MCF 10A (cell line): ENCODE results near the gene NKTR. TPM values are rescaled to one million over a fixed set of nuclear protein-coding genes. Genes with fewer than 3 reads are reported as not detected.

Experiments used
- BruUV-seq: library from RNA; stranded (reverse); fragments of 400-500 nt; replicated peaks from 2 replicates; lab custom pipeline; 2021; lab: Mats Ljungman, UMichigan
- CTCF ChIA-PET: fragments of 300-600 bp; sonication (Branson Sonifier 250); formaldehyde crosslinking; extraction: SDS; loops from one replicate; lab custom pipeline; 2021; ENCODE audit warnings: antibody characterized with exemption, inconsistent platforms; lab: Yijun Ruan, JAX
- POLR2A ChIA-PET: fragments of 300-600, 350-650 bp; sonication (Branson Sonifier 250); formaldehyde crosslinking; extraction: SDS; loops from one replicate; lab custom pipeline; 2020; ENCODE audit warnings: antibody characterized with exemption, inconsistent platforms; lab: Yijun Ruan, JAX
- DNase-seq: peaks from one replicate; pipeline ENCODE4 v3.0.0-alpha.2; 2018; ENCODE audit not compliant: unreplicated experiment
- H3K27ac Mint-ChIP-seq: one replicate; pipeline ENCODE4 v1.8.0; 2022; ENCODE audit warnings: mild to moderate bottlenecking, low read depth, mixed read lengths; ENCODE audit not compliant: unreplicated experiment
- H3K27me3 Mint-ChIP-seq: one replicate; pipeline ENCODE4 v1.8.0; 2022; ENCODE audit warnings: mixed read lengths; ENCODE audit not compliant: insufficient read depth, unreplicated experiment
- H3K36me3 Mint-ChIP-seq: one replicate; pipeline ENCODE4 v1.8.0; 2022; ENCODE audit warnings: mild to moderate bottlenecking, moderate library complexity, mixed read lengths; ENCODE audit not compliant: insufficient read depth, unreplicated experiment
- H3K4me1 Mint-ChIP-seq: one replicate; pipeline ENCODE4 v1.8.0; 2022; ENCODE audit warnings: mixed read lengths; ENCODE audit not compliant: insufficient read depth, unreplicated experiment
- H3K4me3 Mint-ChIP-seq: one replicate; pipeline ENCODE4 v1.8.0; 2022; ENCODE audit warnings: mild to moderate bottlenecking, moderate library complexity, mixed read lengths; ENCODE audit not compliant: unreplicated experiment
- H3K9me3 Mint-ChIP-seq: one replicate; pipeline ENCODE4 v1.8.0; 2022; ENCODE audit warnings: mixed read lengths; ENCODE audit not compliant: unreplicated experiment
- CTCF ChIP-seq: fragments of 200-600 bp; IDR thresholded peaks from one replicate; pipeline ENCODE4 v1.8.0; 2022; ENCODE audit warnings: antibody characterized with exemption, mild to moderate bottlenecking; ENCODE audit not compliant: unreplicated experiment
- intact Hi-C: fragments of 100-400 bp; cut with micrococcal nuclease; formaldehyde crosslinking; loops from 2 replicates; pipeline ENCODE4 v1.14.1; 2022
- total RNA-seq: library from RNA; stranded (reverse); gene quantifications from 2 replicates; pipeline ENCODE4 v1.2.3, GENCODE V29; 2022

The NKTR gene
- total RNA-seq, 1 experiment from 2014 or later, result 63.5 TPM

- no peaks in the 10 kb centered on the region for H3K9me3 Mint-ChIP-seq
- H3K36me3 Mint-ChIP-seq, result peaks cover 7% of the 10 kb centered on the region
- DNase-seq, result no peak
- ChIA-PET CTCF (interaction anchor here (1.0 kb wide), 1 partner anchor 18 kb away, joined by 3 read pairs; no protein-coding TSS in a partner anchor), POLR2A (interaction anchor here (0.8 to 1.5 kb wide), 2 partner anchors 12 to 17 kb away, joined by 3 to 4 read pairs; partner anchors contain the start of gene ZBTB47)
- TF ChIP-seq CTCF, result no peak
- intact Hi-C loops, result no loop called here
- BruUV-seq, result no TSS peak
- no peaks in the 10 kb centered on the region for H3K27me3 Mint-ChIP-seq
- H3K4me3 Mint-ChIP-seq, result no peak overlapping the region
- no peak overlapping the region for H3K27ac Mint-ChIP-seq
- H3K4me1 Mint-ChIP-seq, result peaks cover 6% of the 10 kb centered on the region
Measured at GRCh38 chr3:42670670-42671069, 70.2 kb downstream of the NKTR start.

GRCh38 chr3:42672515-42672914, 72.0 kb downstream of the NKTR start:
- no peak for DNase-seq
- ChIA-PET POLR2A (no interaction called here), CTCF (interaction anchor here (1.0 kb wide), 1 partner anchor 9 kb away, joined by 3 read pairs; no protein-coding TSS in a partner anchor)
- no peak for TF ChIP-seq CTCF
- H3K27ac Mint-ChIP-seq, result no peak overlapping the region
- H3K4me1 Mint-ChIP-seq, result peaks cover 6% of the 10 kb centered on the region
- peaks cover 10% of the 10 kb centered on the region for H3K9me3 Mint-ChIP-seq
- H3K4me3 Mint-ChIP-seq, result no peak overlapping the region
- H3K36me3 Mint-ChIP-seq, result no peaks in the 10 kb centered on the region
- H3K27me3 Mint-ChIP-seq, result no peaks in the 10 kb centered on the region
- intact Hi-C loops, result no loop called here
- BruUV-seq, result no TSS peak

GRCh38 chr3:42673082-42673481, 72.6 kb downstream of the NKTR start:
- DNase-seq, result no peak
- CTCF ChIA-PET, result interaction anchor here (1.0 kb wide), 1 partner anchor 9 kb away, joined by 3 read pairs; no protein-coding TSS in a partner anchor
- H3K27ac Mint-ChIP-seq, result no peak overlapping the region

GRCh38 chr3:42674146-42674545, 73.7 kb downstream of the NKTR start:
- POLR2A ChIA-PET, result no interaction called here
- intact Hi-C loops, result no loop called here
- no peak overlapping the region for H3K4me3 Mint-ChIP-seq
- BruUV-seq, result no TSS peak
- peaks cover 6% of the 10 kb centered on the region for H3K4me1 Mint-ChIP-seq
- H3K9me3 Mint-ChIP-seq, result peaks cover 13% of the 10 kb centered on the region
- no peak for TF ChIP-seq CTCF
- CTCF ChIA-PET, result no interaction called here
- H3K36me3 Mint-ChIP-seq, result no peaks in the 10 kb centered on the region
- no peak for DNase-seq
- peak overlapping the region; percentile 11 for H3K27ac Mint-ChIP-seq
- no peaks in the 10 kb centered on the region for H3K27me3 Mint-ChIP-seq

More at GRCh38 chr3:42673082-42673481, 72.6 kb downstream of the NKTR start:
- POLR2A ChIA-PET, result no interaction called here
- H3K36me3 Mint-ChIP-seq, result no peaks in the 10 kb centered on the region
- BruUV-seq, result no TSS peak
- intact Hi-C loops, result no loop called here
- no peaks in the 10 kb centered on the region for H3K27me3 Mint-ChIP-seq
- peaks cover 13% of the 10 kb centered on the region for H3K9me3 Mint-ChIP-seq
- H3K4me3 Mint-ChIP-seq, result no peak overlapping the region
- H3K4me1 Mint-ChIP-seq, result peaks cover 6% of the 10 kb centered on the region
- no peak for TF ChIP-seq CTCF
